ENCODE results near the gene PLSCR1.

Gene PLSCR1, protein sequence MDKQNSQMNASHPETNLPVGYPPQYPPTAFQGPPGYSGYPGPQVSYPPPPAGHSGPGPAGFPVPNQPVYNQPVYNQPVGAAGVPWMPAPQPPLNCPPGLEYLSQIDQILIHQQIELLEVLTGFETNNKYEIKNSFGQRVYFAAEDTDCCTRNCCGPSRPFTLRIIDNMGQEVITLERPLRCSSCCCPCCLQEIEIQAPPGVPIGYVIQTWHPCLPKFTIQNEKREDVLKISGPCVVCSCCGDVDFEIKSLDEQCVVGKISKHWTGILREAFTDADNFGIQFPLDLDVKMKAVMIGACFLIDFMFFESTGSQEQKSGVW

DNA sequence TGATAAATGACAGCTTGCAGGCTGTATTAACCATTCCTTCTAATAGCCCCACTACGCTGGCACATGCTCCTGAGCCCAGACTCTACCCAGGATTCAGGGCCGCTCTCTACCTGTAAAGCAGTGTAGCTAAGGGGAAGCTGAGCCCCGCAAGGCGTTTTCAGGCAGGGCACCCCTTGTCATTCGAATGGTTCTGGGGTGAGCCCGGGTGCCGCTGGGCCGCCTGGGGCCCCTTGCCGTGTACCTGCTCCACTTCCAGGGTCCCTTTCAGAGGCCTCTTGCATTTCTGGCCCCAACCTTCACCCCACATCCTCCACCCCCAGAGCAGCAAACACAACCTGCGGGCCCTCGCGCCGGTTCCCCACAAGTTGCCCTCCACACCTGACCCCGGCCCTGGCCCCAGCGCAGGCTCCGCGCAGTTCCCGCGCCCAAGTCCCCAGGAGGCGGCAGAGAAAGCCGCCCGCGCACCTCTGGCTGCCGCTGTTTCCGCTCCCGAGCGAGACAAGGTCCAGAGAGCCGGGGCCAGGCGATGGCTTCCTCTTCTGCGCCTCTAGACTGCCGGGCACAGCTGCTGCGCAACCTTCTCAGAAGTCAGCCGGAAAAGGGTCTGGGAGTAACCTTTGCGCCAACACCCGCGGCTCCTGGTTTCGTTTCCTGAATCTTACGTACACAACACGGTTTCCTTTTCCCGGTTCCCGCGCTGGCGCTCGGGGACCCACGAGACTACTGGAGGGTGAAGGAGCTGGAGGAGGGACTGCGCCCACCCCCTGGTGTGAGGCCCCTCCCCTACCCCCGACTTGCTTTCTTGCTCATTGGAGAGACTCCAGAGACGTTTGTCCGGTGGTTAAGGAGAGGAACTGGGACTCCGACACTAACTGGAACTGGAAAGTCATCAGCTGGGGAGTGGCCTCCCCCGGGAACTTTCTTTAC lies at the start of gene PLSCR1:
Gene PLSCR1, minus strand, starts transcription at position 606 of the 927 bp plus-strand sequence. CDS start 8,055 bp downstream, outside the sequence.
- peak; percentile 73 for DNase-seq

GRCh38 chr3:146593776-146594175 lies 49.4 kb upstream of the PLSCR1 start:
- no peak for DNase-seq

DNA sequence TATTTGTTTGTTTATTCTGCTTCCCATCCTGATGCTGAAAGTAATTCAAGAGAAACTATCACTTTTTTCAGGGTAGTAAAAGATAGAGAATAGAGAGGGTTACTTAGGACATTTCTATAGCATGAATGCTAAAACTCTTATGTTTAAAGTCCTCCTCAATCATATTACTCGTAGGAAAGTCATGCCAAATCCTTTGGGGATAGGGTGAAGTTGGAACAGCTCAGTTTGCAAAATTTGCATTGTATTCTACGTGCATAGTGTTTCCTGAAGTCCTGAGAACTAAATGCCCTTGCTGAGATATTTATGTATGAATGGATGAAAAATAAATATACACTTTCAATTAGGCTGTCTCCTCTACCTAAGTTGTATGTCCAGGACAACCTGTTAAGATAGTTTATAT lies 46.1 kb upstream of the PLSCR1 start:
- DNase-seq = no peak

DNA sequence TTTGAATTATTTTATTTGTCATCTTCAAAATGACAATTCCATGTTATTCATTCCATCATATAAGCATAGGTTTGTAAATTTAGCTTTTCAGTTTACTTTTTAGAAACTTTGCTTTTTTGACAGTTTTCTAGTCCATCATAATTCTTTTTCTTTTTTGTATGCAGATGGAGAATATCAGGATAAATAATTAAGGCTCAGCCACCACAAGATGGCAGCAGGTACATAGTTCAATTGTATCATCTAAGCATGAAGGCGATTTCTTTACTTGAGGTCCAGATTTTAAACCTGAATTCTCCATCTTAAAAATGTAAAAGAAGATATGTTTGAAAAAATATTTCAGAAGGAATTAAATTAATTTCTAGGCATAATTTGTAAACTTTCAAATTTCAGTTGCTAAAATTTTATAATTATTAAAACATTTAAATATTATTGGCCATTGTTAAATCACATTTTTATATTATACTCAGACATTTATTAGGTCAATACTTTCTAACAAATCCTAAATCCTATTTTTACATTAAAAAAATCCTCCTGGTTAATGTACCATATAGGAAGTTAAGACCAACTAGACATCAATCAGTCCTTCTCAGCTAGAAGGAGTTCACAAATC lies 45.6 kb upstream of the PLSCR1 start:
- no peak for DNase-seq

DNA sequence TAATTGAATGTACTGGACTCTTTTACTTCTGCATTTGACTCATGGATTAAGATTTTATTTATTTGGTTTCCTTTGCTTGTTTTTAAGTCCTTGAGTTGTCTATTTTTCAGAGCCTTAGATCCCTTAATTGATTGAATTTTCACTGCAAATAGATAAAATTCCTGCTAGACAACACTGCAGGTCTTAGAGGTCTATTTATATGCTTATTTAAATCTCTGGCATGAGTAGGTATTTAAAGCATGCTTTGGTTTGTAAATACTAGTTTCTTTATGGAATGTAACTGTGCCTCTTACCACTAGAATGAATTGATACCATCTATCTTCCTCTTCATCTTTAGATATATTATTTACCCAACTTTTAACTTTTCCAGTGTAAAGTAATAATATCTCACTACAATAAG lies 40.7 kb upstream of the PLSCR1 start:
- DNase-seq = no peak

DNA sequence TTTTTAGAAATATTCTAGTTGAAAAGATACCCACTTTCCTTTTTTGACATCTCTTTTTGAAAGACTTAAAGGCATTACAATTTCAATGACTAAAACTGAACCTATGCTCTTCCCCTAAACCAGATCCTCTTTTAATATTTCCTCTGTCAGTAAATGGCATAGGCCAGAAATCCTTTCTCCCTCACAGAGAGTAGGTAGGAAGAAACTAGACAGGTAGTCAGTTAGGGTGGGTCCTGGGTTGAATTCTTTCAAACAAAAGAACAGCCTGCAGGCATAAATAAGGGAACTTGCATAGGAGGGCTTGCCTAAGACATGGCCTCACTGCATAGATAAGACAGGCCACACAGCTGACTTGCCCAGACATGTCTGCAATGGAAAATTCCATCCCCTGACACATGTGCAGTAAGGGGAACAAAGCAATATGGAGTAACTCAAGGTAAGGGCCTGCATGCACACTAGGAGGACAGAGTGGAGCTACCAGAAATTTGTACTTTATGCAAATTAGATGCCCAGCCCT lies 37.6 kb upstream of the PLSCR1 start:
- no peak for DNase-seq

DNA sequence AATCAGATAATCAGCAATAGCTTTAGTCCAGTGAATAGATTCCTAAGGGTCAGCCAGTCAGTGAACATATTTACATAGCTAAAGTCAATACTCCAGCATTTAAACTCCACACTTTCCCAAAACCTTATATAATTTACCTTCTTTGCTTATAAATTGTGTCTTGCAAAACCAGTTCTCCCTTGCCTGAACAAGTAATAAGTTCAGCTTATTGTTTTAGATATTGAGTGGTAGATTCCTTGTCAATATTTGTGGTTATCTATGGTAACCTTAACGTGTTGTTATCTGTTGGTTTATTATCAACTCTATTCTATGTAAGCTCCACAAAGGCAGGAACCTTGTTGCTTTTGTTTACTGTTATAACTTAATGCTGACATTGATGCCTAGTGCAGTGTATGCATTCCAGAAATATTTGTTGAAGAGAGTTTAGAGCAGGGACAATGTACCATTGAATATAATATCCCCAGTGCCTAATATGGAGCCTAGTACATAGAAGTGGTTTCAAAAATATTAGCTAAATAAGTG lies 36.7 kb upstream of the PLSCR1 start:
- no peak for DNase-seq

DNA sequence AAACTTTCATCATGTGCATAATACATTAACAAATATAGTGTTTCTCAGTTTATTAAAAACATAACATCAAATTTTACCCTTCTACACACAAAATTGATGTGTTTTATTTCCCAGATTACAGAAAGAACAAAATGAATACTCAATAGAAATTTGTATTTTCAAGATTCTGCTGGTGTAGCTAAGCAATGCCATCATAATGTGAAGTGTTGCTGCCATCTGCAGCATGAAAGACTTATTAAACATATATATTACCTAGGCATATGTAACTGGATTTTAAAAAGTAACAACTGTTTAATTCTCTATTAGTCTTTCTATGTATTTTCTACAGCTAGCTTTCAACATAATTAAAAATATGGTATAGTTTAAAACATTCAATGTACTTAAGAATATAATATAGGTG lies 33.3 kb upstream of the PLSCR1 start:
- peak; percentile 22 for DNase-seq

DNA sequence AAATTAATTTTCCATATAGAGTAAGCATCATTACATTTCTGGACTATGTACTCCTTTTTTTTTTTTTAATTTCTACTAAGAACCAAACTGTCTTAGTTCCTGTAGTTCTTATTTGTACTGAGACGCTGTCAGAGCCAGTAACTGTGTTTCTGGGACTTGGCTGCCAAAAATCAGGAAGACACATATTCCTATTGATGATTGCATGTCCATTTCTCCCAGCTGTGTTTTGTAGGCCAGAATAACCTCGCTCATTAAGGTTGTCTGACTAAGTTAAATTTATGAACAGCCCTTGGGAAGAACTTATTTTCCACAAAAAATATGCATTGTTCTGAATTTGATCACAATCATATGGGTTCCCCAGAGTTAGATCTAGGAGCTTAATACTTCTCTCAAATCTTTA lies 31.2 kb upstream of the PLSCR1 start:
- DNase-seq = no peak

DNA sequence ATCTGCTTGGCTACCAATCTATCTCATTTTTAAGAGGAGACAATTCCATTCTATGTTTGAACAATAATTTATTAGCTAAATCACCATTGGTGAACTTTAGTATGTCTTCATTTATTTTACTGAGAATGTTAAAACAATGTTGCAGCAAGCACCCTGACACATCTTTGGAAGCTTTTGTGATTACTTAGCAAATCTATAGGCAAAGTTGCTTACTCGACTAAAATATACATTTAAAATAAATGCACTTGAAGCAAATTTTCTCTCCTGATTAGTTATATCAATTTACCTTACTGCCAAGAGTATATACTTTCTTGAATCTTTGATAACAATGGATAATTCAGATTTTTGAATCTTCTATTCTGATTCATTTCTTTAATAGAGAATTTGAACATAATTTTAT lies 29.8 kb upstream of the PLSCR1 start:
- DNase-seq = no peak

- no peak for DNase-seq
Observed at GRCh38 chr3:146569314-146569713, 24.9 kb upstream of the PLSCR1 start.

- no peak for DNase-seq
Observed at GRCh38 chr3:146566138-146566537, 21.7 kb upstream of the PLSCR1 start.

DNA sequence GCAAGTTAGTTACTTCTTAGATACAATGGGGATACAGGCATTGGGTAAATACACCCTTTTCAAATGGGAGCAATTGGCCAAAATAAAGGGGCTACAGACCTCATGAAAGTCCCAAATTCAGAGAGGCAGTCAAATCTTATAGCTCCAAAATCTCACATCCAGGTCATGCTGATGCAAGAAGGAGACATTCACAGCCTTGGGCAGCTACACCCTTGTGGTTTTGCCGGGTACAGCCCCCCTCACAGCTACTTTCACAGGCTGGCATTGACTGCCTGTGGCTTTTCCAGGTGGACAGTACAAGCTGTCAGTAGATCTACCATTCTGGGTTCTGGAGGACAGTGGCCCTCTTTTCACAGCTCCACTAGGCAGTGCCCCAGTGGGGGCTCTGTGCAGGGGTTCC lies 17.5 kb upstream of the PLSCR1 start:
- no peak for DNase-seq

DNA sequence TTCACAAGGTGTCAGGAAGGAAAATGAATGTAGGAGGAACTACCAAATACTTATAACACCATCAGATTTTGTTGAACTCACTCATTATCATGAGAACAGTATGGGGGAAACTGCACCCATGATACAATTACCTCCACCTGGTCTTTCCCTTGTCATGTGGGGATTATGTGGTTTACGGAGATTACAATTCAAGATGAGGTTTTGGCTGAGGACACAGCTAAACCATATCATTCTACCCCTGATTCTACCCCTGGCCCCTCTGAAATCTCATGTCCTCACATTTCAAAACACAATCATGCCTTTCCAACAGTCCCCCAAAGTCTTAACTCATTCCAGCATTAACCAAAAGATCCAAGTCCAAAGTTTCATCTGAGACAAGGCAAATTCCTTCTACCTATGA lies 17.1 kb upstream of the PLSCR1 start:
- no peak for DNase-seq

- no peak for DNase-seq
Observed at GRCh38 chr3:146560678-146561077, 16.3 kb upstream of the PLSCR1 start.

DNA sequence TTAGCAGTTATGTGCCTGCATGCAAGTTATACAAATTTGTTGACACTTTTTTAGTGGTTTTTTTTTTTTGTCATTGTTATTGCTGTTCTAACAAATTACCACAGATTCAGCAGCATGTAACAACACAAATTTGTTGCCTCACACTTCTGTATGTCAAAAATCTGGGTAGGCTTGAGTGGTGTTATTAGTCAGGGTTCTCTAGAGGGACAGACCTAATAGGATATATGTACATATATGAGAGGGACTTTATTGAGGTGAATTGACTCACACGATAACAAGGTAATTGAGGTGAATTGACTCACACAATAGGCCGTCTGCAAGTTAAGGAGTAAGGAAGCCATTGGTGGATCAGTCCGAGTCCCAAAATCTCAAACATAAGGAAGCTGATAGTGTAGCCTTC lies 15.0 kb upstream of the PLSCR1 start:
- no peak for DNase-seq

GRCh38 chr3:146558781-146559180 lies 14.4 kb upstream of the PLSCR1 start:
- no peak for DNase-seq

GRCh38 chr3:146557745-146558144 lies 13.3 kb upstream of the PLSCR1 start:
- DNase-seq = no peak

DNA sequence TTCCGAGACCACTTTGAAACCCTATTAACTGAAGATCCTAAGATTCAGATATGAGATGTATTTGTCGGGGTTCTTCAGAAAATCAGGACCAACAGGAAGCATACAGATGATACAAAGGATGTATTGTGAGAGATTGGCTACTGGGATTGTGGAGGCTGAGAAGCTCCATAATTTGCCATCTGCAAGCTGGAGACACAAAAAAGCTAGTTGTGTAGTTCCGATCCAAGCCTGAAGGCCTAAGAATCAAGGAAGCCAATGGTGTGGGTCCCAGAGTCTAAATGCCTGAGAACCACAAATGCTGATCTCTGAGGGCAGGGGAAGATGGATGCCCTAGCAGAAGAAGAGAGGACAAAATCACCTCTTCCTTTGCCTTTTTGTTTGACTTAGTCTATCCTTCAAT lies 10.9 kb upstream of the PLSCR1 start:
- DNase-seq = no peak

DNA sequence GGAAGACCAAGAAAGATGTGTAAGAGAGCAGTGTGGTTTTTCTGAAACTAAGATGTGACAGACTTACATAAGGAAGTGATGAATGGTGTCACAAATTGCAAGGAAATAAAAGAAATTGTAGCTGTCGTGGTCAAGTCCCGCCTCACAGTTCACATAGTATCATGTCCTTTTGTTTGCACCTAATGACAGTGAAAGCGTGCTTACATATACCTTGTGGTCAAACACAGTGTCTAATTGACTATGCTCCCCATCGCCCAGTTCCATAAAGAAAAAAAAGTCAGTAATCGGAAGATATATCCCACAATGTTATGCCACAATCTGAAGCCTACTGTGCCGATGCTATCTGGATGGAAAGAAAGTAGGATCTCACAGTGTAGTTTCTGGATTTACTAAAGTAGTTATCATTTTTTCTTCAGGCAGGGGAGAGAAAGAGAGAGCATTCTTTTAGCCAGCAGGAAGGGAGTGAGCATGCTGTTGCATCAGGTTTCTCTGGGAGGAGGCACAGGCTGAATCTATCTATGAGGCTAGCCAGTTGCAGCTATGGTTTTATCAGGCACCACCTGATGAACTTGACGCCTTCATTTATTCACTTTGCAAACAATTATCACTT lies 9.8 kb upstream of the PLSCR1 start:
- DNase-seq = no peak

GRCh38 chr3:146550743-146551510 lies 6.5 kb upstream of the PLSCR1 start:
- DNase-seq = no peak

GRCh38 chr3:146550070-146550615 lies 5.7 kb upstream of the PLSCR1 start:
- DNase-seq = no peak

All from stimulated activated CD4-positive, alpha-beta T cell treated with anti-CD3 and anti-CD28 coated beads, Interleukin-4, amount 100 ng/mL, for 24 hours (primary cell).